DND-41 (cell line): Measurements from ENCODE around the gene MAP4K1.

Source experiments
- EZH2 ChIP-seq: IDR thresholded peaks from 3 replicates; pipeline ENCODE4 v1.6.1; 2012; ENCODE audit warnings: borderline replicate concordance, low read depth, mild to moderate bottlenecking, moderate library complexity, low read length, inconsistent platforms; ENCODE audit not compliant: severe bottlenecking
- TF ChIP-seq, protein P1 (sequence below): IDR thresholded peaks from 2 replicates; pipeline ENCODE4 v1.5.1; 2012; ENCODE audit warnings: borderline replicate concordance, low read length, moderate library complexity, mild to moderate bottlenecking; ENCODE audit not compliant: poor library complexity, severe bottlenecking; ENCODE audit errors: extremely low read depth

- TF ChIP-seq, protein P1, sequence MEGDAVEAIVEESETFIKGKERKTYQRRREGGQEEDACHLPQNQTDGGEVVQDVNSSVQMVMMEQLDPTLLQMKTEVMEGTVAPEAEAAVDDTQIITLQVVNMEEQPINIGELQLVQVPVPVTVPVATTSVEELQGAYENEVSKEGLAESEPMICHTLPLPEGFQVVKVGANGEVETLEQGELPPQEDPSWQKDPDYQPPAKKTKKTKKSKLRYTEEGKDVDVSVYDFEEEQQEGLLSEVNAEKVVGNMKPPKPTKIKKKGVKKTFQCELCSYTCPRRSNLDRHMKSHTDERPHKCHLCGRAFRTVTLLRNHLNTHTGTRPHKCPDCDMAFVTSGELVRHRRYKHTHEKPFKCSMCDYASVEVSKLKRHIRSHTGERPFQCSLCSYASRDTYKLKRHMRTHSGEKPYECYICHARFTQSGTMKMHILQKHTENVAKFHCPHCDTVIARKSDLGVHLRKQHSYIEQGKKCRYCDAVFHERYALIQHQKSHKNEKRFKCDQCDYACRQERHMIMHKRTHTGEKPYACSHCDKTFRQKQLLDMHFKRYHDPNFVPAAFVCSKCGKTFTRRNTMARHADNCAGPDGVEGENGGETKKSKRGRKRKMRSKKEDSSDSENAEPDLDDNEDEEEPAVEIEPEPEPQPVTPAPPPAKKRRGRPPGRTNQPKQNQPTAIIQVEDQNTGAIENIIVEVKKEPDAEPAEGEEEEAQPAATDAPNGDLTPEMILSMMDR = no peak
- TF ChIP-seq EZH2 = no peak
These were observed 48.3 kb downstream of the MAP4K1 start for GRCh38 chr19:38569368-38569983.
